ENCODE measurements around the gene RPS4Y2.

Gene RPS4Y2

GRCh38 chrY:20755808-20756207 is at the start of gene RPS4Y2:
Gene RPS4Y2, plus strand, starts transcription at chrY:20756108. Its CDS starts 56 bp downstream, at chrY:20756164.
- no peak for DNase-seq (ENCODE audit: low read depth in 2 of 2)

DNA sequence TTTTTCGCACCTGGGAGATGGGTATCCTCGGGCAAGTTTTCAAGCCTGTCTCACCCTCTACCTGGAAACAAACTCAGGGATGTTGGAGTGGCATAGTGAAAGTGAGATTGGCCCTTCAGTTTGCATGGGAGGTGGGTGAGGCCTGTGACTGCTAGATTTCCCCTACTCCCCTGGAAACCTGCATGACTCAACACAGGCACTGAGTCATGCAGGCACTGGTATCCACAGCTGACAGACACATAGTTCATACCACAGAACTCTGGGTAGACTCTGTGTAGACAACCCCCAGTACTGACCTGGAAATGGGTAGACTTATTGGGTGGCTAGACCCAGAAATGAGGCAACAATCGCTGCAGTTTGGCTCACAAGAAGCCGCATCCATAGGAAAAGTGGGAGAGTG is 41.5 kb upstream of the RPS4Y2 start:
- DNase-seq (ENCODE audit: low read depth in 2 of 2), result peak in 1 of 2 donors; percentile 1

- no peak for DNase-seq (ENCODE audit: low read depth in 2 of 2)
These were observed 29.6 kb upstream of the RPS4Y2 start for GRCh38 chrY:20726184-20726907.

DNA sequence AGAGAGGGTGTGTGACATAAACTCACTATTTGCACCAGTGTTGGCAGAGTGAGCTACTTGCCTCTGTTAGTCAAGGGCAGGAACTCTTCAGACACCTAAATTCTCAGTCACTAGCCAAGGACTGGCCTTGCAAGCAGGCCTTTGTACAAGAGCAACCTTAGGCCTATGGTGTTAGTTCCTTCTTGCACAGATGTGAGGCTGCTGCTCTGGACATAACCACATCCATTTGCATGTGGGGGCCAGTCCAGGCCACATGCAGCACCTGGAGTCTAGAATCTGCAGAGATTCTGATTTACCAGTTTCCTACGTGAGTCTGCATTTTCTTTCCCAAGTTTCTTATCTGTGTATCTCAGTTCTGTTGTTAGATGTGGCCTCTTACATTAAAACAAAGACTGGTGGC is 20.7 kb upstream of the RPS4Y2 start:
- DNase-seq (ENCODE audit: low read depth in 2 of 2), result no peak

DNA sequence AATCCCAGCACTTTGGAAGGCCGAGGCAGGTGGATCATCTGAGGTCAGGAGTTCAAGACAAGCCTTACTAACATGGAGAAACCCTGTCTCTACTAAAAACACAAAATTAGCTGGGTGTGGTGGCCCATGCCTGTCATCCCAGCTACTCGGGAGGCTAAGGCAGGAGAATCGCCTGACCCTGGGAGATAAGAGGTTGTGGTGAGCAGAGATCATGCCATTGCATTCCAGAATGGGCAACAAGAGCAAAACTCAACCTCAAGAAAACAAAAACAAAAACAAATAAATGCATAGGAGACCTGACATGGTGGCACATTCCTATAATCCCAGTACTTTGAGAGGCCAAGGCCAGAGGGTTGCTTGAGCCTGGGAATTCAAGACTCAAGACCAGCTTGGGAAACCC is 16.1 kb upstream of the RPS4Y2 start:
- no peak for DNase-seq (ENCODE audit: low read depth in 2 of 2)

DNA sequence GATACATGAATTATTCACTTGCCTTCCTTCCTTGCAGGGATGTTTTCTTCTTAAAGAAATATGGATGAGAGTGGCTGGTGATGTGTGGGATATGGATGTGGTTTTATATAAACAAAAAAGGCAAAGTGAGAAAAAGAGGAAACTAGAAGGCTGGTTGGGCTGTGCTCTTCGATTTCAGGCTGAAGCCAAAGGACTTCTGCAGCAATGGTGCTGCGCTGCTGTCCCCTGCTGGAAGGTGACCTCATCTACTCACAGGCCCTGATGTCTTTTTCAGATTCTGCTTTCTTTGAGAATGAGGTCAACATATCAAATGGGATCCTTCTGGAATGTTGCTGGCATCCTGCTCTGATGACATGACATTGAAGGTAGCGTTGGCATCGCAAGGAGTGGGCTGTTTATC is 15.3 kb upstream of the RPS4Y2 start:
- DNase-seq (ENCODE audit: low read depth in 2 of 2), result no peak

DNA sequence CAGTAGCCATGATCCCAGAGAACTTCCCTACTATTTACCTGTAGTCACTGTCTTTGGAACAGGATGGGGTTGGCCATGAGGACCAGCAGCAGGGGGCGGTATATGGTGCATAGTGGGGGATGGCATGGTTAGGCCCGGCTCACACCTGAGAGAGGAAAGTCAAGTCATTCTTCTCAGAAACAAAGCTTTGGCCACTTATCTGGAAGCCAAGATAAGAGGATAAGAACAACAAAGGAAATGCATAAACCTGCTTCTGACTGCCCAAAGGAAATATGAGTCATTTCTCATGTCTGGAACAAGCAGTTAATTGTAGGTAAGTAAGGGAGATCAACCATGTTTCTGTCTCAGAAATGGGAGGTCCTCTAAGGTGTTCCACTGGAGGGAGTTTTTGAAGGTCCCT is 10.8 kb upstream of the RPS4Y2 start:
- peak in 1 of 2 donors; percentile 2 for DNase-seq (ENCODE audit: low read depth in 2 of 2)

DNA sequence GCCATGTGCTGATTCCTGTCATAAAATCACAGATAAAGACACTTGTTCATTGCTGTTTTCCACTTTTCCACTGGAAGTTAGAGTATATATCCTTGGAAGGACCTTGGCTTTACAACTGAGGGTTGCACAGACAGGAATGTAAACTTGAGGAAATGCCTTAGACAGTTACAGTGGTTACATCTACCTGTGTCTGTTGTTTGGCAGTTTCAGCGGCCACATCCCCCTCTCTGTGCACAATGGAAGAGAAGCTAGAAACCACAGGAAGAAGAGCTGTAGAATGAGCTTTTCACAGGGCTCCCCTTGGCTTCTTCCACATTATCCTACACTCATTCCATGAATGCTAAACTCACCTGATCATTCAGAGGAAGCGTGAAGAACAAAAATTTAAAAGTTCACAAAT is 9.0 kb upstream of the RPS4Y2 start:
- DNase-seq (ENCODE audit: low read depth in 2 of 2), result no peak

GRCh38 chrY:20763869-20764268 is 8.0 kb downstream of the RPS4Y2 start:
- DNase-seq (ENCODE audit: low read depth in 2 of 2), result no peak

GRCh38 chrY:20765117-20765516 is 9.2 kb downstream of the RPS4Y2 start:
- DNase-seq (ENCODE audit: low read depth in 2 of 2), result no peak

DNA sequence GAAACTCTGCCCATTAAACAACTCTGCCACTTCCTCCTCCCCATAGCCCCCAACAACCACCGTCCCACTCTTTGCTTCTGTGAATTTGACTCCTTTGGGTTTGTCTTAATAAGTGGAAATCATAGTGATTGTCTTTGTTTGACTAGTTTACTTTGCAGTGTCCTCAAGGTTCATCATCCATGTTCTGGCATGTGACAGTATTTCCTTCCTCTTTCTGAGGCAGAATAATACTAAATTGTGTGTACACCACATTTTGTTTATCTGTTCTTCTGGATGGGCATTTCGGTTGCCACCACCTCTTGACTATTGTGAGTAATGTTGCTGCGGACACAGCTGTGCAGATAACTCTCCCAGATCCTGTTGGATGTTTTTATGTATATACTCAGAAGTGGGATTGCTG is 14.8 kb downstream of the RPS4Y2 start:
- no peak for DNase-seq (ENCODE audit: low read depth in 2 of 2)

GRCh38 chrY:20776104-20776503 is 20.2 kb downstream of the RPS4Y2 start:
- no peak for DNase-seq (ENCODE audit: low read depth in 2 of 2)

DNA sequence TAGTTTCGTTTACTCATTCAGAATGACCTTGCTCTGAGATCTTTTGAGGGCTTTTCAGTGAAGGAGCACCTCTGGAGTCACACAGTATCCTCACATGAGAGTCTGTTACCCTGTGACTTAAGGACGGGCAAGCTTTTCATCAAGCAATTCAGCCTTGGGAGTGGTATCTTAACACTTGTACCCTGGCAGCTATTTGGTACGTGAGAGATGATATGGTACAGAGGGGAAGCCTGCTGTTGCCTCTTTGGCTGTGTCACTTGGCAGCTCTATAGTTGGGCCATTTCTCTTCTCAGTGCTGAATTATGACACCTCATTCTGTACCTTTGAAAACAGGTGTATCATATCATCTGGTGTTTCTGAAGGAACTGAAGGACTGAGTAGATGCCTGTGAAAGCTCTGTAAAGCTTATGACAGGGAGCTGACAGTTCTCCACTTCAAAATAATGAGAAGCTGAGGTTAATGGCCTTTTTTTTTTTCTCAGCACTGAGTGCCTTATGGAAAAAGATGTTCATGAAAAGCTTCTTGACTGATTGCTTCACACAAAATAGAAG is 24.3 kb downstream of the RPS4Y2 start:
- no peak for DNase-seq (ENCODE audit: low read depth in 2 of 2)

DNA sequence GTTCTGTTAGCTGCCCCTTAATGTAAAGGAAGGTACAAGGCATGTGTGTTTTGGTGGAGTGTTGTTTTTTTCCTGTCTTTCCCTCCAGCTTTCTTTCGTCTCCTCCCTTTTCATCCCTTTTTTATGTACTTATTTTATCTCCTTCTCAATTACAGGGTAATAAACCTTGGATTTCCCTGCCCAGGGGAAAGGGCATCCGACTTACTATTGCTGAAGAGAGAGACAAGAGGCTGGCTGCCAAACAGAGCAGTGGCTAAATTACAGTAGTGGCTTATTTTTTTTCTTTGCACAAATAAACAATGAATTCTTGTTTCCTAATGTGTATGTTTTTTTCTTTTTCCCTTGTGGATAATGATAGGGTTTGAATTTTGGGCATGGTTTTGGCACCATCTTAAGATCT is 24.9 kb downstream of the RPS4Y2 start:
- no peak for DNase-seq (ENCODE audit: low read depth in 2 of 2)

GRCh38 chrY:20781408-20781807 is 25.5 kb downstream of the RPS4Y2 start:
- no peak for DNase-seq (ENCODE audit: low read depth in 2 of 2)

GRCh38 chrY:20784965-20785364 is 29.1 kb downstream of the RPS4Y2 start:
- DNase-seq (ENCODE audit: low read depth in 2 of 2), result no peak

DNA sequence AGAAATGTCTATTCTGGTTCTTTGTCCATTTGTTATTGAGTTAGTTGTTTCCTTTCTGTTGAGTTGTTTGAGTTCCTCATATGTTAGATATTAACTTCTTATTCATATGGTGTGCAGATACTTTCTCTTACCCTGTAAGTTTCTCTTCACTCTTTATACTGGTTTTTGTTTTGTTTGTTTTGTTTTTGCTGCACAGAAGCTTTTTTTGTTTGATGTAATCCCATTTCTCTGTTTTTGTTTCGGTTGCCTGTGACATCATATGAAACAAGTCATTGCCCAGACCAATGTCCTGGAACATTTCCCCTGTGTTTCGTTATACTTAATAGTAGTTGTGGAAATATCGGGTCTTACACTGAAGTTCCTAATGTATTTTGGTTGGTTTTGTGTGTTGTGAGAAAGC is 31.2 kb downstream of the RPS4Y2 start:
- DNase-seq (ENCODE audit: low read depth in 2 of 2), result no peak

DNA sequence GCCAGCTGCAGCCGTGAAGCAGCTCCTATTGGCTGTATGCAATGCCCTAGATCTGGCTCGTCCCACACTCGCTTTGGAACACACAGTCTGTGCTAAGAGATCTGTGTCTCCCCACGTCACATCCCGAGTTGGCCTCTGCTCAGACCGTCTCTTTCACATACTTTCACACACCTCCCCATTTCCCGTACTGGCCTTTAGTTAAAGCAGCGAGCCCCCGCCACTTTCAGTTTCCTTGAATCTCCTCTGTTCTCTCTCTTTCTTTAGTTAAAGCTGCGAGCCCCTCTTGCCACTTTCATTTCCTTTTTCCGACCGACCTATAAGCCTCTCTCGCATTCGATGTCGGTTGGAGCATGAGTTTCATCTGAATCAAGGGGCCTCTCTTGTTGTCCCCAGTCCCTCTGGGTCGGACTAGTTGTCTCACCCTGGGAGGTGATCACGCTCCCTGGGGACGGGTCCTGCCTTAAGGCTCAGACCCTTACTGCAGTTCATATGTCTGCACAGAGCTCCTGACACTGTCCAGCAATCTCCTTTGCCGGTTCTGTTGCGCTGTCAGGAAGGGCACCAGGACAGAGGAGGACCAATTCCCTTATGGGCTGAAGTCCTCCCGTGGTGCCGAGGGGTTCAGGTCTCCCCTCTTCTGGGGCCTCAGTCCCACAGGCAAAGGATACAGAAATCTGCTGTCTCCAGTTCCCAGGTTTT is 42.6 kb downstream of the RPS4Y2 start:
- DNase-seq (ENCODE audit: low read depth in 2 of 2), result no peak

DNA sequence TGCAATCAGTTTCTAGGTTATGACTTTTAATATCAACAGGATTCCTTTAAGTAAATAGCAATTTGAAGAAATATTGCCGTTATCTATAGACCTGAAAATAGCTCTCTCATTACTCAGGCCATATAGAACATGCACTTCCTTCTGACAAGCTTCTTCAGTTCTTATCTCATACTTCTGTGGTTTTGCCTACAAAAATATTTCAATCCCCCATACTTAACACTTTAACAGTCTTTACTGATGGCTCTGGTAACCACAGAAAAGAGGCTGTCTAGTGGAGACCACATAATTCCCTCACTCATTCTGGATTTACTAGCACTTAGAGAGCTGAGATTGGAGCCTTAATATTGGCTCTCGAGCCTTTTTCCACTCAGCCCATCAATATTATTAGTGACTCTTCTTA is 46.8 kb downstream of the RPS4Y2 start:
- no peak for DNase-seq (ENCODE audit: low read depth in 2 of 2)

DNA sequence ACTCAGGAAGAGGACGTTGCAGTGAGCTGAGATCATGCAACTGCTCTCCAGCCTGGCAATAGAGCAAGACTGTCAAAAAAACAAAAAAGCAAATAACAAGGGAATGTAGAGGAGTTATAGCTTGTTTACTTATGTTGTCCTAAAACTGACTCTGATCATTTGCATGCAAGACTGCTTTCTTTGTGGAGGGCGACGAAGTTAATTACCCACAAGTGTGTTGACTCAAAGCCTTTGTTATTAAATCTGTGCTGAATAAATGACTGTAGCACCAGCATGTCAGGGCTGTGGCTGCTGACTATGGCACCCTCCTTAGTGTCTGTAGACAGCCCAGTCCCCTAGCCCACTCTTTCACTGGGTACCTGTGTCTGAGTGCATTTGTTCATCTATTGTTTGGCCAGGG is 50.3 kb downstream of the RPS4Y2 start:
- no peak for DNase-seq (ENCODE audit: low read depth in 2 of 2)

GRCh38 chrY:20813459-20813858 is 57.6 kb downstream of the RPS4Y2 start:
- no peak for DNase-seq (ENCODE audit: low read depth in 2 of 2)

DNA sequence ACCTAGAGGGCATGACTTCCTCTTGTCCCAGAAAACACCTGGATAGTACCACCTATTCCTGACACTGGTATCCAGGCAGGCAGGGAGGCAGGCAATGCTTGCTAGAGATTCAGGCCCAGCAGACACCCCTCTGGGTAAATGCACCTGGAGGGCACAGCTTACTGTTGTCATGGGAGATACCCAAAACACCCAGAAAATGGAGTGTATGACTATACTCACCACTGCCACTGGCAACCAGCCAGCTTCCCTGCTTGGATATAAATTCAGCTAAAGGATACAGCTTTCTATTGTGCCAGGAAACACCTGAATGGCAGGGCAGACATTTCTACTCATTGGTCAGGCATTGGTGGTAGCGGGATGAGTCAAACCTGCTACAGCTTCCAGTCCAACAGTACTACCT is 58.9 kb downstream of the RPS4Y2 start:
- DNase-seq (ENCODE audit: low read depth in 2 of 2), result no peak

- DNase-seq (ENCODE audit: low read depth in 2 of 2), result no peak
These were observed 61.2 kb downstream of the RPS4Y2 start for GRCh38 chrY:20817067-20817466.
